Measurements from ENCODE around the gene SPRY4.

DNA sequence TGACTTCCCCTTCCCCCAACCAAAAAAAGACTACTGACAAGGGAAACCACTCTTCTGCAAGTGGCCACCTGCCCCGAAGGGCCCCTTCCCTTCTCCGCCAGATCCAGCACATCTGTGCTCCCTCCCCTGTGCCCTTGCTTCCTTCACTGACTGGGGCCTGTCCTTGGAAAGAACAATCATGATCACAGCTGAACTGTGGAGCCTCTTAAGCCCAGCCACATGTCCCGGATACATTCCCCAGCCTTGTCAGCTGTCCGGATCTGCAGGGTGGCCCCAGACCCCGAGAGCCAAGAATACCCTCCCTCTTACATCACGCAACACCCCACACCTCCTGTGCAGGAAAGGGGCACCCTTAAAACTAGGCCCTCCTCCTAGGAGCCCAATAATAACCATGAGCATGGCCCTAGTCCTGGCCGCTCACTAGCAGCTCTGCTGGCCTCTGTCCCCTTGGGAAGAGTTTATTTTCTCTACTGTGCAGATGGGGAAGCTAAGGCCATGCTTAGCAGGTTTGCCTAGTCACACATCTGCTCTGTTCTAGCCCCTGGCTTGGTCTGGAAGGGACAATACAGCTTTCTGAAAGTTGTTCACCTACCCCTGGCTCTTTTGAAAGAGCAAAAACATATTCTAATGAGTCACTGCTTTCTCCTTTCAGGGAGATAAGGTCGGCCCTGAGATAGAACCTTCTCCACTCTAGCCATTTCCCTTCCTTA, 3.8 kb downstream of the SPRY4 start:
- TF ChIP-seq POLR2A (IDR thresholded peaks at IDR 0.05; ENCODE audit: low read depth, low read length) = no peak
- TF ChIP-seq TAF1 (IDR thresholded peaks at IDR 0.05; ENCODE audit: low read depth, low read length) = no peak

Measured in GM12891 (cell line).